ENCODE measurements around the gene CHAF1B. TPM values are rescaled to one million over a fixed set of nuclear protein-coding genes. Genes with fewer than 3 reads are reported as not detected.

The CHAF1B gene
- total and polyA plus RNA-seq, 12 donors: 0.30 to 2.1 (median 1.2) TPM

GRCh38 chr21:36466061-36466511 lies 80.9 kb downstream of the CHAF1B start:
- intact Hi-C loops (cut with DNase I): no loop called here
- Histone ChIP-seq H3K36me3 (replicated peaks in 1 of 2) (no peaks in the 10 kb centered on the region), H3K4me3 (no peak overlapping the region), H3K27me3 (no peaks in the 10 kb centered on the region), H3K4me1 (replicated peaks in 1 of 2) (no peaks in the 10 kb centered on the region), H3K9me3 (replicated peaks in 1 of 3) (no peaks in the 10 kb centered on the region), H3K27ac (no peak overlapping the region)
- 77 to 84% (median 82%) methylated on average over 8 of the region's 8 CpGs for WGBS, 4 donors
- no peak for DNase-seq
- TF ChIP-seq POLR2A (IDR thresholded peaks at IDR 0.05): no peak
- no peak for TF ChIP-seq CTCF (IDR thresholded peaks at IDR 0.05)

Small RNA genes lying within 50 kb of the gene (small RNA-seq; reads per million reads assigned to genes)
- gene ATP5MFP1: 0 reads per million in 2 donors

Other genes with a start within 250 kb of the CHAF1B start
- 10 to 100 TPM in 3 of 9 donors, 1 to 10 TPM in 6; 1.1 to 39.1 (median 8.7) TPM for gene DOP1B, start 228.6 kb upstream of the CHAF1B start, total RNA-seq
- 1 to 10 TPM; 1.3 to 5.1 (median 1.9) TPM for gene DOP1B, start 228.6 kb upstream of the CHAF1B start, polyA plus RNA-seq
- gene MORC3, start 65.2 kb upstream of the CHAF1B start, total RNA-seq: 10 to 100 TPM; 17.6 to 32.4 (median 27.8) TPM
- gene MORC3, start 65.2 kb upstream of the CHAF1B start, polyA plus RNA-seq: 10 to 100 TPM; 12.5 to 23.7 (median 19.6) TPM
- gene CLDN14, start 94.7 kb downstream of the CHAF1B start, total RNA-seq: under 1 TPM in 1 of 9 donors, not detected in 8; 0.22 TPM
- gene CLDN14, start 94.7 kb downstream of the CHAF1B start, polyA plus RNA-seq: not detected

Data from adrenal gland (tissue), 12 donors.